WI38 (cell line): ENCODE results near the gene NUP214.

Experiments
- H3K4me3 ChIP-seq: 2 replicates; pipeline ENCODE4 v1.5.1; 2011; ENCODE audit warnings: low read depth, mild to moderate bottlenecking, control low read depth, low read length
- TF ChIP-seq, protein P1 (sequence below): IDR thresholded peaks from 2 replicates; pipeline ENCODE4 v1.5.1; 2012; ENCODE audit warnings: low read depth, mild to moderate bottlenecking, control low read depth, low read length

The NUP214 gene

DNA sequence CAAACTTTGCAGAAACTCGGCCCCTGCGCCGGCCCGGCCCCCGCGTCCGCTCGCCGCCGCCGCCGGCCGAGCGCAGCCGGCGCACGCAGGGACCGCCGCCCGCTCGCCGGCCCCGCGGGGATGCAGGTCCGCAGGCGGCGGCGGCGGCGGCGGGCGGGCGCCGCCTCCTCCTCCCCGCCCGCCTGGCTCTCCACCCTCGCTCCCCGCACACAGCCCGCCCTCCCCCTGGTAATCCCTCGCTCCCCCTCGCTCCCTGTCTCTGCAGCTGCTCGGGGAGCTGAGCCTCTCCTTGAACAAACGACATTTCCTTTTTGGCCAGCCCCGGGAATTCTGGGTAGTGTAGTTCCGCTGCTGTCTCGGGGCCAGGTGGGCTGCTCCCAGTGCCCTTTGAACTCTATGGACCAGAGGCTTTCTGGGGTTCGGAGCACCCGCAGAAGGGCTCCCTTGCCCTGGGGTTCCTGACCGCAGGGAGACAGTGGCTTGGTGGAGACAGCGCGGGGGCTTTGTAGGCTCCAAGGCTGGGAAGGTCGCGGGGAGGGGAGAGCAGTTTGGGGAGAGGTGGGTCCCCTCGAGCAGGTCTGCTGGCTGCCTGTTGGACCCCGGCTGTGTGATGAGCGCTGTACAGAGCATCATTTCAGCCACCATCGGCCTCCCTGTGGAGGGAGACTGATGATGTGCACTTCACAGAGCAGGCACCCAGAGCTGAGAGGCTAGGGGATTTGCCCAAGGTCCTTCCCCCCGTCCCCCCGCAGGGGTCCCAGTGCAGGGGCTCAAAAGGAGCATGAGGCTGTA is 152.7 kb downstream of the NUP214 start:
- peak overlapping the region; percentile 46 for H3K4me3 ChIP-seq
- TF ChIP-seq, protein P1, sequence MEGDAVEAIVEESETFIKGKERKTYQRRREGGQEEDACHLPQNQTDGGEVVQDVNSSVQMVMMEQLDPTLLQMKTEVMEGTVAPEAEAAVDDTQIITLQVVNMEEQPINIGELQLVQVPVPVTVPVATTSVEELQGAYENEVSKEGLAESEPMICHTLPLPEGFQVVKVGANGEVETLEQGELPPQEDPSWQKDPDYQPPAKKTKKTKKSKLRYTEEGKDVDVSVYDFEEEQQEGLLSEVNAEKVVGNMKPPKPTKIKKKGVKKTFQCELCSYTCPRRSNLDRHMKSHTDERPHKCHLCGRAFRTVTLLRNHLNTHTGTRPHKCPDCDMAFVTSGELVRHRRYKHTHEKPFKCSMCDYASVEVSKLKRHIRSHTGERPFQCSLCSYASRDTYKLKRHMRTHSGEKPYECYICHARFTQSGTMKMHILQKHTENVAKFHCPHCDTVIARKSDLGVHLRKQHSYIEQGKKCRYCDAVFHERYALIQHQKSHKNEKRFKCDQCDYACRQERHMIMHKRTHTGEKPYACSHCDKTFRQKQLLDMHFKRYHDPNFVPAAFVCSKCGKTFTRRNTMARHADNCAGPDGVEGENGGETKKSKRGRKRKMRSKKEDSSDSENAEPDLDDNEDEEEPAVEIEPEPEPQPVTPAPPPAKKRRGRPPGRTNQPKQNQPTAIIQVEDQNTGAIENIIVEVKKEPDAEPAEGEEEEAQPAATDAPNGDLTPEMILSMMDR = no peak

DNA sequence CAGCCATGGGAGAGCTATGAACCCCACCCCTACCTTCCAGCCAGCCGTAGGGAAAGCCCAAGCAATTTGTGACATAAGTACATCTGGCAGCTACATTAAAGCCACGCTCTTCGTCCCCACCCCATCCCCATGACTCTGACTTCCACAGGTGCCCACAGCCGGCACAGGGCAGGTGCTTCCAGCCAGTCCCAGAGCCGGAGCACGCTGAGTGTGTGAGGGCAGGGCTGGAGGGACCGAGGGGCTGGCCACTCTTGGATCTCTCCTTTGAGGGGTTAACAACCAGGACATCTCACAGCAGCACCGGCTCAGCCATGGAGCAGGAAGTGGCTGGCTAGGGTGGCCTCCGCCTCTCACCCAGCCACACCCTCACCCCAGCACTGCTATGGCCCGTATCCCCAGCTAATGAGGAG is 153.3 kb downstream of the NUP214 start:
- H3K4me3 ChIP-seq = no peak overlapping the region
- TF ChIP-seq, protein P1 = no peak

DNA sequence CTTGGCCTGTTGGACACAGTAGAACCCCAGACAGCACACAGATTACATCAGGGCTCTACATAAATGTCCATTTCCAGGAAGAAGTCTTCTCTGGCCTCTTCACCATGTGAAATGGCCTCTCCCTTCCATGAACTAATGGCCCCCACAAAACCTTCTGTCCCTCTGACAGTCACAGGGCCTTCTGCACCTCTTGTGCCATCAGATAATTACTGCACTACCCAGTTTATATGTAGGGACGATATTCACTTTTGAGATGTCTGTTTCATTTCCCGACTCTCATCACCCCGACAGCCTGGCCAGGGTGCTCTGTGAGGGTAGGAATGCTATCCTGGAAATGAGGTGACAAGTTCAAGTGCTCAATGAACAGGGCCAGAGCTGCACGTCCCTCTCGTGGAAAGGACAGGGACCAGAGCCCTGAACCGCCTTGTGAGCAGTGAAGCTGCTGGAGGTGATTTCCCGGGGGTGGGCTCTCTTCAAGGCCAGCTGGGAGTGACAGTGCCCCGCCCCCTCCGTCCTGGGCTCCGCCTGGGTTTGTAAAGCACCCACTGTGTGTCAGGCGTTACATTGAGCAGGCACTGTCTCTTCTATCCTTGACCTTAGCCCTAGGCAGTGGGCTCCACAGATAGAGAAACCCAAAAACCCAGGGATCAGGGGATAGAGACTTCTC is 153.9 kb downstream of the NUP214 start:
- H3K4me3 ChIP-seq = no peak overlapping the region

DNA sequence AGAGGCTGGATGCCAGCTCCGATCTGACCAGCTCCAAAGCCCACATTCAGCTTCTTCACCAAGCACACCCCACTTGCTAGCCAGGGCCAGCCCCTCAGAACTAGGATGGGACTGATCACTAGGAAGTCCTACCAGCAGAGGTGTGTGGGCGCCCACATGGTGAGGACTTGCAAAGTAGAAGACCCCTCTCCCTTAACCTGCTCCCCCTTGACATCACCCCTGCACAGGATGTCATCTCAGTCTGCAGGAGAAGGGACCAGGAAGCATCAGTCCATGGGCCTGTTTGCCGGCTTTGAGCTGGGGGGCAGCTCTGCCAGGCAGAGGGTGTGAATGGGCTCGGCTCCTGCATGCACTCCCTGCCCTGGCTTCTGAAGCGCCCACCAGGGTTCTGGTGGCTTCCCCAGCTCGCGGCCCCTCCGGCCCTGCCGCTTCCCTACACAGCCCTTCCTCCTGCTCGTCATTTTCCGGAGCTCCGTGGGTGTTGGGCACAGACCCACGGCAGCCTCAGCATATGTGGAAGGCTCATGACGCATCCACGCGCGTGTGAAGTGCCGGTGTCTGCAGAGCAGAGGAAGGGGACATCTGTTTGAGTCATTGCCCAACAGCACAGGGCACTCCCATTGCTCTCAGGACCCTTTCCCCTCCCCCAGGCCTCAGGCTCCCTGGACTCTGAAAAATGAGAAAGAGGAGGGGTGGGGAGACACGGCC is 154.6 kb downstream of the NUP214 start:
- H3K4me3 ChIP-seq = no peak overlapping the region
- TF ChIP-seq, protein P1 = no peak

More for the DNA sequence above, 153.9 kb downstream of the NUP214 start:
- TF ChIP-seq, protein P1 = no peak

DNA sequence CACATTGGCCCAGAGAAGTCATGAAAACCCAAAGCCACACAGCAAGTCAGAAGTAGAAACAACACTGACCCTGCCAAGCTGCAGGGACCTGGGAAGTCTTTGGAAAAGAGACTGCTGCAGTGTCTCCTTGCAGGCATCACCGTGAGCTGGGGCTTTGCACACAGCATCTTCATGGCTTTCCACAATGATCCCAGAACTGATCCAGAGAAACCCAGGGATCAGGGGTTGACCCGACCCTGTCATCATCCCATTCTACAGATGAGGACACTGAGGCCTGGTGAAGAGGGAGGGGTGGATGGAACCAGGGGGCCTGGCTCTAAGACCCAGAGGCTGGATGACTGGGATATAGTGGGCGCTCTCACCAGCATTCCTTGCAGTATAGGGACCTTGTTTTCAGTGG is 155.3 kb downstream of the NUP214 start:
- no peak overlapping the region for H3K4me3 ChIP-seq
- TF ChIP-seq, protein P1 = no peak

DNA sequence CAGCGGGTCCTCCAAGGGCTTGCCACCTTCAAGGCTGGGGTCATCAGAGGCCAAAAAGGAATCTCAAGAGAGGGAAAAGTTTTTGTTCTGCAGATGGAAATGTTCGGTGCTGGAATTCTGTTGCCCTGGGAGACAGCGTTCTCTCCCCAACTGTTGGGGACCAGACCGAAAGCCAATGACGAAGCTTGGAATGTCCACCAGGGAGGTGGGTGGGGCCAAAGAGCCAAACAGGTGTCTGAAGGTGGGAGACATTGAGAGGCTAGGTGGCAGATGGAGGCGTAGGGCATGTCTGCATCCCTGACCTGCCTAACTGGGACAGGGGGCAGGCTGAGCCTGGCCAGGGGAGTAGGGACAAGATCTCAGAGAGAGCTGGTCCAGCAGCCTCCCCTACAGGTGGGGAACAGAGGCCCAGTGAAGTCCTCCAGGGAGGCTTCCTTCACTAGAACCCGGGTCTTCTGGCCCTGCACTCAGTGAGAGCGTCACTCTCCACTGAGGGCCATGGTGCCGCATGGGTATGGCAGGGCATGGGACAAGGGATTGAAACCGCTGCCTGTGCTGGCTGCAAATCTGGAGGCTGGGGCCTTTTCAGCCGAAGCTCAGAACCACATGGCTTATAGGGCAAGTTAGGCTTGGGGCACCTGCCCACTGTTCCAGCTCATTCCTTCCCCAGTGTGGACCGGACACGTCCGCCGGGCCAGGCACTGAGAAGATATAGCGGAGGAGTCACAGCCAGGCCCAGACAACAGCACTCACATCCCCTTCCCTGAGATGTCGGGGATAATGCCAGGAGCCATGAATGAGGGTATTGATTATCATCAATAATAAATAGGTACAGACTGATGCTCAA is 156.0 kb downstream of the NUP214 start:
- H3K4me3 ChIP-seq = no peak overlapping the region
- TF ChIP-seq, protein P1 = no peak
